Neural cell (in vitro differentiated cells): ENCODE measurements around the gene MYO5C. TPM values are rescaled to one million over a fixed set of nuclear protein-coding genes. Genes with fewer than 3 reads are reported as not detected.

Experiments
- H2AFZ ChIP-seq: fragments of 200-600, 300-800 bp; sonication (generic), shearing (Covaris generic); 2 replicates; pipeline ENCODE4 v1.6.0; 2014; ENCODE audit warnings: low read depth, mild to moderate bottlenecking, antibody characterized with exemption, low read length, moderate library complexity
- H3F3A ChIP-seq: fragments of 200-600 bp; shearing (Covaris generic); 2 replicates; pipeline ENCODE4 v1.6.1; 2016; ENCODE audit warnings: mild to moderate bottlenecking, moderate library complexity, mixed read lengths, antibody characterized with exemption, low read length; ENCODE audit not compliant: insufficient read depth, poor library complexity, severe bottlenecking
- H3K27ac ChIP-seq: fragments of 200-600, 300-800 bp; sonication (generic), shearing (Covaris generic); 2 replicates; pipeline ENCODE4 v1.5.1; 2014; ENCODE audit warnings: mild to moderate bottlenecking, low read length, moderate library complexity
- H3K27me3 ChIP-seq: fragments of 300-800, 200-600 bp; sonication (generic), shearing (Covaris generic); 2 replicates; pipeline ENCODE4 v1.6.0; 2014; ENCODE audit warnings: mild to moderate bottlenecking, low read depth, low read length, moderate library complexity; ENCODE audit not compliant: insufficient read depth
- H3K36me3 ChIP-seq: fragments of 300-800, 200-600 bp; sonication (generic), shearing (Covaris generic); 2 replicates; pipeline ENCODE4 v1.5.1; 2014; ENCODE audit warnings: mild to moderate bottlenecking, antibody characterized with exemption, low read length, moderate library complexity; ENCODE audit not compliant: insufficient read depth
- H3K4me2 ChIP-seq: fragments of 300-800, 200-600 bp; sonication (generic), shearing (Covaris generic); 2 replicates; pipeline ENCODE4 v1.6.0; 2014; ENCODE audit warnings: mild to moderate bottlenecking, low read length
- H3K4me3 ChIP-seq: fragments of 300-800, 200-600 bp; sonication (generic), shearing (Covaris generic); 2 replicates; pipeline ENCODE4 v1.5.1; 2014; ENCODE audit warnings: mild to moderate bottlenecking, low read length, moderate library complexity
- H3K79me2 ChIP-seq: fragments of 200-600 bp; shearing (Covaris generic); replicated peaks from 2 replicates; pipeline ENCODE4 v1.6.0; 2014; ENCODE audit warnings: mild to moderate bottlenecking, low read length, moderate library complexity; ENCODE audit not compliant: insufficient read depth
- H3K9ac ChIP-seq: fragments of 300-800, 200-600 bp; sonication (generic), shearing (Covaris generic); 2 replicates; pipeline ENCODE4 v1.6.1; 2016; ENCODE audit warnings: mild to moderate bottlenecking, low read length, mixed read lengths
- H3K9me2 ChIP-seq: fragments of 200-600 bp; shearing (Covaris generic); 2 replicates; pipeline ENCODE4 v1.6.1; 2016; ENCODE audit warnings: mild to moderate bottlenecking, low read length, mixed read lengths; ENCODE audit not compliant: insufficient read depth
- H3K9me3 ChIP-seq: fragments of 200-600, 300-800 bp; sonication (generic), shearing (Covaris generic); 2 replicates; pipeline ENCODE4 v1.6.1; 2016; ENCODE audit warnings: mild to moderate bottlenecking, mixed run types, low read length, moderate library complexity, mixed read lengths
- H4K20me1 ChIP-seq: fragments of 200-600 bp; shearing (Covaris generic); 2 replicates; pipeline ENCODE4 v1.6.1; 2016; ENCODE audit warnings: mild to moderate bottlenecking, mixed run types; ENCODE audit not compliant: insufficient read depth
- EP300 ChIP-seq: fragments of 450-650 bp; conservative IDR thresholded peaks from 2 replicates; pipeline ENCODE4 v1.6.1; 2014; ENCODE audit warnings: antibody characterized with exemption, mild to moderate bottlenecking, moderate library complexity; ENCODE audit not compliant: poor library complexity, severe bottlenecking
- EZH2 ChIP-seq: fragments of 200-600, 300-800 bp; shearing (Covaris generic), sonication (generic); IDR thresholded peaks from 2 replicates; pipeline ENCODE4 v1.6.1; 2014; ENCODE audit warnings: antibody characterized with exemption, low read length, borderline replicate concordance, mild to moderate bottlenecking; ENCODE audit not compliant: insufficient read depth, poor library complexity, severe bottlenecking
- MXI1 ChIP-seq: fragments of 450-650 bp; conservative IDR thresholded peaks from 2 replicates; pipeline ENCODE4 v1.6.1; 2014; ENCODE audit warnings: antibody characterized with exemption, mild to moderate bottlenecking; ENCODE audit not compliant: poor library complexity, severe bottlenecking
- POLR2AphosphoS5 ChIP-seq: IDR thresholded peaks from 2 replicates; pipeline ENCODE4 v1.6.1; 2012
- RAD21 ChIP-seq: fragments of 450-650 bp; conservative IDR thresholded peaks from 2 replicates; pipeline ENCODE4 v1.6.1; 2014; ENCODE audit warnings: antibody characterized with exemption, mild to moderate bottlenecking, moderate library complexity
- REST ChIP-seq: IDR thresholded peaks from 2 replicates; pipeline ENCODE4 v1.6.1; 2012; ENCODE audit warnings: borderline replicate concordance
- SMC3 ChIP-seq: fragments of 450-650 bp; conservative IDR thresholded peaks from 2 replicates; pipeline ENCODE4 v1.6.1; 2014; ENCODE audit warnings: antibody characterized with exemption, mild to moderate bottlenecking, moderate library complexity; ENCODE audit not compliant: poor library complexity
- TAF1 ChIP-seq: IDR thresholded peaks from 2 replicates; pipeline ENCODE4 v1.6.1; 2012; ENCODE audit warnings: low read depth
- polyA plus RNA-seq: library from polyadenylated mRNA; depleted of rRNA; stranded (reverse); fragments of >200 nt; gene quantifications from 2 replicates; pipeline ENCODE4 v1.2.3, GENCODE V29; 2014
- TF ChIP-seq, protein P1 (sequence below): fragments of 450-650 bp; IDR thresholded peaks from 2 replicates; pipeline ENCODE4 v1.5.1; 2014; ENCODE audit warnings: antibody characterized with exemption, mild to moderate bottlenecking, moderate library complexity; ENCODE audit not compliant: poor library complexity, severe bottlenecking

MYO5C gene
- polyA plus RNA-seq, 1 donor from 2014 or later = 0.77 TPM

DNA sequence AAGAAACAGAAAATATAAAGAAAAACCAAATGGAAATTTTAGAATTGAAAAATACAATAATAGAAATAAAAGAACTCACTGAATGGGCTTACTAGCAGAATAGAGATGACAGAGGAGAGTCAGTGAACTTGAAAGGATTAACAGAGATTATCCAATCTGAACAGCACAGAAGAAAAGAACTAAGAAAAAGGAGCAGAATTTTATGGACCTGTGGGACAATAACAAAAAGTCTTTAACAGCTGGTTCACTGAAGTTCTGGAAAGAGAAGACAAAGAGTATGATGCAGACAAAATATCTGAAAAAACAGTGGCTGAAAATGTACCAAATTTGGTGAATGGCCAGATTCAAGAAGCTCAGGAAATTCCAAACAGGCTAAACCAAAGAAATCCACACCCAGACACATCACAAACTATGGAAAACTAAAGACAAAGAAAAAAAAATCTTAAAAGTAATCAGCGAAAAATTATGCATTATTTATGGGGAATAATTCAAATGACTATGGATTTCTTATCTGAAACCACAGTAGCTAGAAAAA lies 94.7 kb downstream of the MYO5C start:
- no peak for TF ChIP-seq EP300
- TF ChIP-seq REST = no peak
- no peak for TF ChIP-seq SMC3
- no peak for TF ChIP-seq EZH2
- no peak for TF ChIP-seq POLR2AphosphoS5
- TF ChIP-seq TAF1 = no peak
- TF ChIP-seq, protein P1, sequence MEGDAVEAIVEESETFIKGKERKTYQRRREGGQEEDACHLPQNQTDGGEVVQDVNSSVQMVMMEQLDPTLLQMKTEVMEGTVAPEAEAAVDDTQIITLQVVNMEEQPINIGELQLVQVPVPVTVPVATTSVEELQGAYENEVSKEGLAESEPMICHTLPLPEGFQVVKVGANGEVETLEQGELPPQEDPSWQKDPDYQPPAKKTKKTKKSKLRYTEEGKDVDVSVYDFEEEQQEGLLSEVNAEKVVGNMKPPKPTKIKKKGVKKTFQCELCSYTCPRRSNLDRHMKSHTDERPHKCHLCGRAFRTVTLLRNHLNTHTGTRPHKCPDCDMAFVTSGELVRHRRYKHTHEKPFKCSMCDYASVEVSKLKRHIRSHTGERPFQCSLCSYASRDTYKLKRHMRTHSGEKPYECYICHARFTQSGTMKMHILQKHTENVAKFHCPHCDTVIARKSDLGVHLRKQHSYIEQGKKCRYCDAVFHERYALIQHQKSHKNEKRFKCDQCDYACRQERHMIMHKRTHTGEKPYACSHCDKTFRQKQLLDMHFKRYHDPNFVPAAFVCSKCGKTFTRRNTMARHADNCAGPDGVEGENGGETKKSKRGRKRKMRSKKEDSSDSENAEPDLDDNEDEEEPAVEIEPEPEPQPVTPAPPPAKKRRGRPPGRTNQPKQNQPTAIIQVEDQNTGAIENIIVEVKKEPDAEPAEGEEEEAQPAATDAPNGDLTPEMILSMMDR = no peak
- no peak for TF ChIP-seq MXI1
- no peak overlapping the region for H2AFZ ChIP-seq
- H3K4me2 ChIP-seq = no peak overlapping the region
- H3F3A ChIP-seq = no peaks in the 10 kb centered on the region
- H4K20me1 ChIP-seq = no peaks in the 10 kb centered on the region
- no peak overlapping the region for H3K4me3 ChIP-seq
- H3K27me3 ChIP-seq = no peaks in the 10 kb centered on the region
- no peak overlapping the region for H3K27ac ChIP-seq
- H3K9me2 ChIP-seq = no peaks in the 10 kb centered on the region
- H3K36me3 ChIP-seq = no peaks in the 10 kb centered on the region
- no peak overlapping the region for H3K9ac ChIP-seq
- no peaks in the 10 kb centered on the region for H3K79me2 ChIP-seq
- no peaks in the 10 kb centered on the region for H3K9me3 ChIP-seq

- no peak for TF ChIP-seq RAD21
- TF ChIP-seq SMC3 = no peak
- TF ChIP-seq, protein P1 = no peak
- no peak for TF ChIP-seq POLR2AphosphoS5
- no peak for TF ChIP-seq EZH2
- no peak for TF ChIP-seq EP300
- TF ChIP-seq REST = no peak
- no peak for TF ChIP-seq TAF1
- TF ChIP-seq MXI1 = no peak
- no peaks in the 10 kb centered on the region for H3K9me3 ChIP-seq
- no peaks in the 10 kb centered on the region for H3K9me2 ChIP-seq
- no peaks in the 10 kb centered on the region for H3K79me2 ChIP-seq
- H3F3A ChIP-seq = no peaks in the 10 kb centered on the region
- no peak overlapping the region for H3K4me2 ChIP-seq
- no peak overlapping the region for H3K27ac ChIP-seq
- H3K9ac ChIP-seq = no peak overlapping the region
- H4K20me1 ChIP-seq = no peaks in the 10 kb centered on the region
- no peaks in the 10 kb centered on the region for H3K27me3 ChIP-seq
- no peak overlapping the region for H3K4me3 ChIP-seq
- H3K36me3 ChIP-seq = no peaks in the 10 kb centered on the region
- H2AFZ ChIP-seq = no peak overlapping the region
Measured at GRCh38 chr15:52199271-52199670, 96.3 kb downstream of the MYO5C start.
